B cell (primary cell): ENCODE results near the gene TRPC4AP. TPM values are rescaled to one million over a fixed set of nuclear protein-coding genes. Genes with fewer than 3 reads are reported as not detected.
A peak's percentile ranks its signal among the peaks of the same experiment; 100 is the strongest.

Experiments
- ATAC-seq: fragments of 200-7000 bp; cut with Tn5 transposase; one replicate; pipeline ENCODE4 v1.10.0; 2021; ENCODE audit warnings: low read depth, mild to moderate bottlenecking, moderate number of reproducible peaks, moderate library complexity
- CTCF ChIA-PET: fragments of 350-600 bp; sonication (Branson Sonifier 250); formaldehyde crosslinking; loops from one replicate; lab custom pipeline; 2021; ENCODE audit warnings: antibody characterized with exemption, inconsistent platforms; lab: Charles Lee
- POLR2A ChIA-PET: fragments of 350-600 bp; sonication (Branson Sonifier 250); formaldehyde crosslinking; loops from one replicate; lab custom pipeline; 2021; ENCODE audit warnings: antibody characterized with exemption; lab: Charles Lee
- DNase-seq: peaks from one replicate; pipeline ENCODE4 v3.0.0; 2013
- H2AFZ ChIP-seq: 2 replicates; pipeline ENCODE4 v1.6.1; 2012; ENCODE audit warnings: mild to moderate bottlenecking, low read depth, low read length; ENCODE audit not compliant: insufficient read depth, poor library complexity, severe bottlenecking
- H3K27ac ChIP-seq, 2 donors: 1 replicate in 1 of 2; 2 replicates in 1 of 2; pipeline ENCODE4 v1.5.1; 2012 to 2013; ENCODE audit warnings: low read length in 2 of 2, mild to moderate bottlenecking in 2 of 2, moderate library complexity in 1 of 2
- H3K27me3 ChIP-seq, 4 experiments: fragments of 200-600 bp in 1 of 4; sonication (generic) in 1 of 4; replicated peaks in 1 of 4; 1 replicate in 2 of 4; 2 replicates in 2 of 4; pipeline versions ENCODE4 v1.6.1 to v1.7.0; 2013 to 2016; ENCODE audit warnings: low read length in 3 of 4, mild to moderate bottlenecking in 2 of 4, mixed read lengths in 1 of 4, moderate library complexity in 1 of 4; ENCODE audit not compliant: insufficient read depth in 4 of 4, control insufficient read depth in 3 of 4; ENCODE audit errors: control extremely low read depth in 1 of 4
- H3K36me3 ChIP-seq, 2 experiments: replicated peaks in 1 of 2; 1 replicate in 1 of 2; 2 replicates in 1 of 2; pipeline versions ENCODE4 v1.6.1 to v1.7.1; 2013; ENCODE audit warnings: low read length in 1 of 2; ENCODE audit not compliant: insufficient read depth in 2 of 2, control insufficient read depth in 1 of 2; ENCODE audit errors: control extremely low read depth in 1 of 2, extremely low read depth in 1 of 2
- H3K4me1 ChIP-seq, 2 donors: fragments of 200-600 bp in 1 of 2; sonication (generic) in 1 of 2; 1 replicate in 1 of 2; 2 replicates in 1 of 2; pipeline versions ENCODE4 v1.5.1 to v1.6.1; 2013 to 2017; ENCODE audit warnings: low read length in 2 of 2; ENCODE audit not compliant: control insufficient read depth in 2 of 2, insufficient read depth in 2 of 2
- H3K4me2 ChIP-seq: replicated peaks from 2 replicates; pipeline ENCODE3; 2012; ENCODE audit warnings: mild to moderate bottlenecking, low read depth, low read length; ENCODE audit not compliant: poor library complexity, severe bottlenecking
- H3K4me3 ChIP-seq, 5 experiments: fragments of 200-600 bp in 1 of 5; sonication (generic) in 1 of 5; 1 replicate in 3 of 5; 2 replicates in 2 of 5; pipeline versions ENCODE4 v1.5.1 to v1.7.0; 2011 to 2016; ENCODE audit warnings: low read length in 4 of 5, mild to moderate bottlenecking in 4 of 5, low read depth in 2 of 5, control low read depth in 1 of 5, moderate library complexity in 1 of 5; ENCODE audit not compliant: insufficient read depth in 1 of 5; ENCODE audit errors: control extremely low read depth in 1 of 5, extremely low read depth in 1 of 5
- H3K79me2 ChIP-seq: fragments of 200-600 bp; sonication (generic); one replicate; pipeline ENCODE4 v1.6.0; 2016; ENCODE audit warnings: low read length; ENCODE audit not compliant: control insufficient read depth, insufficient read depth
- H3K9ac ChIP-seq: fragments of 200-600 bp; sonication (generic); 2 replicates; pipeline ENCODE4 v1.6.1; 2017; ENCODE audit warnings: mild to moderate bottlenecking, low read length, moderate library complexity
- H3K9me3 ChIP-seq, 3 donors: one replicate each; pipeline versions ENCODE4 v1.6.1 to v1.7.1; 2013; ENCODE audit warnings: low read length in 2 of 3; ENCODE audit not compliant: control insufficient read depth in 2 of 3, insufficient read depth in 1 of 3; ENCODE audit errors: control extremely low read depth in 1 of 3
- H4K20me1 ChIP-seq: 2 replicates; pipeline ENCODE4 v1.6.0; 2012; ENCODE audit warnings: mild to moderate bottlenecking, low read length; ENCODE audit not compliant: insufficient read depth, control insufficient read depth, poor library complexity, severe bottlenecking
- H3K27ac Mint-ChIP-seq: one replicate; pipeline ENCODE4 v1.8.0; 2021; ENCODE audit warnings: mixed read lengths
- H3K27me3 Mint-ChIP-seq: one replicate; pipeline ENCODE4 v1.8.0; 2021; ENCODE audit warnings: mixed read lengths
- H3K4me1 Mint-ChIP-seq: one replicate; pipeline ENCODE4 v1.8.0; 2021; ENCODE audit warnings: mixed read lengths
- H3K4me3 Mint-ChIP-seq: one replicate; pipeline ENCODE4 v1.8.0; 2021; ENCODE audit warnings: mixed read lengths
- H3K9me3 Mint-ChIP-seq: one replicate; pipeline ENCODE4 v1.8.0; 2022; ENCODE audit warnings: mixed read lengths; ENCODE audit not compliant: insufficient read depth
- CTCF ChIP-seq: fragments of 200-600 bp; IDR thresholded peaks from one replicate; pipeline ENCODE4 v1.8.0; 2022; ENCODE audit warnings: antibody characterized with exemption, mild to moderate bottlenecking
- EZH2 ChIP-seq: IDR thresholded peaks from 2 replicates; pipeline ENCODE4 v1.6.1; 2012; ENCODE audit warnings: borderline replicate concordance, low read depth, mild to moderate bottlenecking, moderate library complexity, low read length; ENCODE audit not compliant: insufficient read depth, poor library complexity, severe bottlenecking
- WGBS: methylation state at CpG from one replicate; pipeline ENCODE4 v1.1.5; 2013; ENCODE audit warnings: missing lambda C conversion rate; ENCODE audit not compliant: insufficient coverage; 5-methylcytosine and 5-hydroxymethylcytosine counted together
- intact Hi-C: fragments of 100-400 bp; cut with micrococcal nuclease; formaldehyde crosslinking; loops from one replicate; pipeline ENCODE4 v1.10.0; 2022
- polyA plus RNA-seq: library from polyadenylated mRNA; depleted of rRNA; stranded (reverse); fragments of >200 nt; gene quantifications from 2 replicates; pipeline ENCODE4 v1.2.3, GENCODE V29; 2012
- total RNA-seq, 2 donors: library from RNA; stranded (reverse); fragments of 120-200 nt in 1 of 2; gene quantifications; 1 replicate in 1 of 2; 2 replicates in 1 of 2; pipeline versions ENCODE4 v1.2.3 to v1.2.4, GENCODE V29; 2013 to 2022

The TRPC4AP gene
- total and polyA plus RNA-seq, 2 donors (not counting 1 experiment from before 2014, with no cell fraction given), result 62.5 to 73.2 TPM

GRCh38 chr20:34985461-34986310 is 106.9 kb downstream of the TRPC4AP start:
- no peak for TF ChIP-seq EZH2
- no peak for TF ChIP-seq CTCF
- intact Hi-C loops, result no loop called here
- Mint-ChIP-seq H3K4me3 (no peak overlapping the region), H3K27me3 (peaks cover 25% of the 10 kb centered on the region), H3K4me1 (no peaks in the 10 kb centered on the region), H3K9me3 (no peaks in the 10 kb centered on the region), H3K27ac (peak overlapping the region; percentile 10)
- Histone ChIP-seq H3K4me2 (no peak overlapping the region), H3K4me3 (no peak overlapping the region), H3K27me3 (peaks cover 0 to 19% (median 8%) of the 10 kb centered on the region in 4 experiments), H3K27ac (no peak overlapping the region), H4K20me1 (no peaks in the 10 kb centered on the region), H3K9ac (no peak overlapping the region), H3K9me3 (peaks cover 0 to 2% (median 0%) of the 10 kb centered on the region in 3 donors), H2AFZ (no peak overlapping the region), H3K79me2 (no peaks in the 10 kb centered on the region), H3K4me1 (no peaks in the 10 kb centered on the region), H3K36me3 (no peaks in the 10 kb centered on the region)
- CTCF ChIA-PET, result no interaction called here
- POLR2A ChIA-PET, result no interaction called here
- DNase-seq (no peak), ATAC-seq (no peak)
- WGBS, result 82% methylated on average over 21 of the region's 25 CpGs

- H3K4me3 Mint-ChIP-seq, result no peak overlapping the region
- intact Hi-C loops, result no loop called here
- no peak overlapping the region for H3K27ac ChIP-seq
- 86% methylated on average over 13 of the region's 18 CpGs for WGBS
- POLR2A ChIA-PET, result no interaction called here
- H3K9me3 ChIP-seq, result peaks cover 0 to 3% (median 0%) of the 10 kb centered on the region in 3 donors
- H3K27me3 Mint-ChIP-seq, result peaks cover 25% of the 10 kb centered on the region
- H3K4me3 ChIP-seq, result no peak overlapping the region
- no peaks in the 10 kb centered on the region for H3K79me2 ChIP-seq
- CTCF ChIA-PET, result no interaction called here
- no peak for DNase-seq
- H2AFZ ChIP-seq, result no peak overlapping the region
- peaks cover 0 to 19% (median 8%) of the 10 kb centered on the region in 4 experiments for H3K27me3 ChIP-seq
- H4K20me1 ChIP-seq, result no peaks in the 10 kb centered on the region
- no peak overlapping the region for H3K9ac ChIP-seq
- H3K4me1 Mint-ChIP-seq, result no peaks in the 10 kb centered on the region
- H3K36me3 ChIP-seq, result no peaks in the 10 kb centered on the region
- no peak for ATAC-seq
- no peaks in the 10 kb centered on the region for H3K4me1 ChIP-seq
- no peaks in the 10 kb centered on the region for H3K9me3 Mint-ChIP-seq
- peak overlapping the region; percentile 44 for H3K27ac Mint-ChIP-seq
- no peak overlapping the region for H3K4me2 ChIP-seq
- TF ChIP-seq EZH2 (no peak), CTCF (no peak)
Observed at GRCh38 chr20:34984756-34985261, 107.8 kb downstream of the TRPC4AP start.
